Measurements from ENCODE around the gene RASSF1.

DNA sequence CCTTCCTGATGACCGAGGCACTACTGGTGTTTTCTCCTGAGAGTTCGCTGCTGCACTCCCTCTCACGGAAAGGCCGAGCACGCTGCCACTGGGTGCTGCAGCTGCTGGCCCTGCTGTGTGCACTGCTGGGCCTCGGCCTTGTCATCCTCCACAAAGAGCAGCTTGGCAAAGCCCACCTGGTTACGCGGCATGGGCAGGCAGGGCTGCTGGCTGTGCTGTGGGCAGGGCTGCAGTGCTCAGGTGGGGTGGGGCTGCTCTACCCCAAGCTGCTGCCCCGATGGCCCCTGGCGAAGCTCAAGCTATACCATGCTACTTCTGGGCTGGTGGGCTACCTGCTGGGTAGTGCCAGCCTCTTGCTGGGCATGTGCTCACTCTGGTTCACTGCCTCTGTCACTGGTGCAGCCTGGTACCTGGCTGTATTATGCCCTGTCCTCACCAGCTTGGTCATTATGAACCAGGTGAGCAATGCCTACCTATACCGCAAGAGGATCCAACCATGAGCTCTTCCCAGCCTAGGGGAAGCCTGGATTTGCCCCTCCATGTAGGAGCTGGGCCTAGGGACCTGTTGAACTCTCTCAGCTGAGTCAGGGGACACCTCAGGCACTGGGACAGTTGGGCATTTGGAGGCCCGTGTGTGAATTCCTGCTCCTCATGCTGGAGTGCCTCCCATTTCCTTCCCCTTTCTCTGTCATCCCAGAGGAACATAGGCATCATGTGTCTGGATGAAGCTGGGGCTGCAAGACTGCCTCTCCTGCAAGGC is 12.8 kb upstream of the RASSF1 start:
- TF ChIP-seq, protein P1, sequence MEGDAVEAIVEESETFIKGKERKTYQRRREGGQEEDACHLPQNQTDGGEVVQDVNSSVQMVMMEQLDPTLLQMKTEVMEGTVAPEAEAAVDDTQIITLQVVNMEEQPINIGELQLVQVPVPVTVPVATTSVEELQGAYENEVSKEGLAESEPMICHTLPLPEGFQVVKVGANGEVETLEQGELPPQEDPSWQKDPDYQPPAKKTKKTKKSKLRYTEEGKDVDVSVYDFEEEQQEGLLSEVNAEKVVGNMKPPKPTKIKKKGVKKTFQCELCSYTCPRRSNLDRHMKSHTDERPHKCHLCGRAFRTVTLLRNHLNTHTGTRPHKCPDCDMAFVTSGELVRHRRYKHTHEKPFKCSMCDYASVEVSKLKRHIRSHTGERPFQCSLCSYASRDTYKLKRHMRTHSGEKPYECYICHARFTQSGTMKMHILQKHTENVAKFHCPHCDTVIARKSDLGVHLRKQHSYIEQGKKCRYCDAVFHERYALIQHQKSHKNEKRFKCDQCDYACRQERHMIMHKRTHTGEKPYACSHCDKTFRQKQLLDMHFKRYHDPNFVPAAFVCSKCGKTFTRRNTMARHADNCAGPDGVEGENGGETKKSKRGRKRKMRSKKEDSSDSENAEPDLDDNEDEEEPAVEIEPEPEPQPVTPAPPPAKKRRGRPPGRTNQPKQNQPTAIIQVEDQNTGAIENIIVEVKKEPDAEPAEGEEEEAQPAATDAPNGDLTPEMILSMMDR (IDR thresholded peaks at IDR 0.05; ENCODE audit: low read depth, low read length) = no peak
- TF ChIP-seq, protein P2, sequence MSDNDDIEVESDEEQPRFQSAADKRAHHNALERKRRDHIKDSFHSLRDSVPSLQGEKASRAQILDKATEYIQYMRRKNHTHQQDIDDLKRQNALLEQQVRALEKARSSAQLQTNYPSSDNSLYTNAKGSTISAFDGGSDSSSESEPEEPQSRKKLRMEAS (IDR thresholded peaks at IDR 0.05; ENCODE audit: low read depth, low read length) = no peak
- TF ChIP-seq POLR2A (IDR thresholded peaks at IDR 0.05; ENCODE audit: extremely low read depth, insufficient read length) = no peak
